SH-SY5Y (cell line): ENCODE data around the gene ALDH3B1.

Source experiments
- GATA2 ChIP-seq: IDR thresholded peaks from 2 replicates; pipeline ENCODE4 v1.6.1; 2011; ENCODE audit warnings: mild to moderate bottlenecking, low read depth, low read length
- GATA3 ChIP-seq: IDR thresholded peaks from 2 replicates; pipeline ENCODE4 v1.6.1; 2011; ENCODE audit warnings: low read depth, mild to moderate bottlenecking, low read length, moderate library complexity

Gene ALDH3B1

GRCh38 chr11:68010090-68011041 is at the start of gene ALDH3B1:
Gene ALDH3B1, plus strand, starts transcription at chr11:68010327. Its CDS starts 4,971 bp downstream, at chr11:68015298.
- no peak for TF ChIP-seq GATA2
- TF ChIP-seq GATA3 = no peak

- TF ChIP-seq GATA2 = no peak
- TF ChIP-seq GATA3 = no peak
Observed at GRCh38 chr11:67983951-67984350, 26.2 kb upstream of the ALDH3B1 start.

- TF ChIP-seq GATA2 = no peak
- no peak for TF ChIP-seq GATA3
Observed at GRCh38 chr11:67996051-67996450, 14.1 kb upstream of the ALDH3B1 start.

GRCh38 chr11:67996622-67997474 is 13.3 kb upstream of the ALDH3B1 start:
- TF ChIP-seq GATA2 = no peak
- no peak for TF ChIP-seq GATA3

GRCh38 chr11:67997475-67997921 is 12.6 kb upstream of the ALDH3B1 start:
- TF ChIP-seq GATA2 (no peak), GATA3 (no peak)

GRCh38 chr11:67998150-67999045 is 11.7 kb upstream of the ALDH3B1 start:
- TF ChIP-seq GATA2 (no peak), GATA3 (no peak)

- no peak for TF ChIP-seq GATA2
- TF ChIP-seq GATA3 = no peak
Observed at GRCh38 chr11:67999201-67999629, 10.9 kb upstream of the ALDH3B1 start.

- TF ChIP-seq GATA3 = no peak
- TF ChIP-seq GATA2 = no peak
Observed at GRCh38 chr11:67999704-68000103, 10.4 kb upstream of the ALDH3B1 start.

- no peak for TF ChIP-seq GATA3
- TF ChIP-seq GATA2 = no peak
Observed at GRCh38 chr11:68002575-68002937, 7.6 kb upstream of the ALDH3B1 start.

- TF ChIP-seq GATA3 (no peak), GATA2 (no peak)
Observed at GRCh38 chr11:68002938-68003845, 6.9 kb upstream of the ALDH3B1 start.

GRCh38 chr11:68003846-68004550 is 6.1 kb upstream of the ALDH3B1 start, which contains the start of gene UNC93B1:
Gene UNC93B1, minus strand, starts transcription at chr11:68004097. Its CDS starts 54 bp downstream, at chr11:68004043.
- no peak for TF ChIP-seq GATA2
- no peak for TF ChIP-seq GATA3
